ENCODE measurements around the gene PLXNA4. TPM values are rescaled to one million over a fixed set of nuclear protein-coding genes. Genes with fewer than 3 reads are reported as not detected.

PLXNA4 gene
- total RNA-seq, 1 experiment from 2014 or later = 1.0 TPM

GRCh38 chr7:132280335-132280734 is 295.9 kb downstream of the PLXNA4 start:
- Histone ChIP-seq H3K36me3 (ENCODE audit: low read depth) (no peaks in the 10 kb centered on the region), H3K4me3 (no peak overlapping the region), H4K20me1 (ENCODE audit: insufficient read depth) (no peaks in the 10 kb centered on the region), H3K9me3 (ENCODE audit: insufficient read depth, low read depth) (no peaks in the 10 kb centered on the region), H3K4me1 (replicated peaks; ENCODE audit: insufficient read depth) (no peaks in the 10 kb centered on the region), H3F3A (ENCODE audit: insufficient read depth, low read depth) (no peaks in the 10 kb centered on the region), H3K79me2 (ENCODE audit: low read depth) (no peaks in the 10 kb centered on the region), H3K9me2 (ENCODE audit: insufficient read depth) (no peaks in the 10 kb centered on the region), H3K4me2 (no peak overlapping the region), H2AFZ (no peak overlapping the region), H3K27me3 (ENCODE audit: insufficient read depth, low read depth) (peaks cover 14% of the 10 kb centered on the region; the same call in 1 of the 2 replicates), H3K27ac (no peak overlapping the region)
- intact Hi-C loops (cut with micrococcal nuclease; ENCODE audit: unreplicated experiment) = no loop called here
- ChIA-PET CTCF (no interaction called here), POLR2A (ENCODE audit: unreplicated experiment) (interaction anchor here (0.7 kb wide), 1 partner anchor 1384 kb away, joined by 3 read pairs; no protein-coding TSS in a partner anchor)
- DNase-seq = no peak
- no peak for TF ChIP-seq CTCF (conservative IDR thresholded peaks at IDR 0.05)
- TF ChIP-seq EZH2 (IDR thresholded peaks at IDR 0.05; ENCODE audit: low read depth) = no peak
- BruUV-seq (replicated peaks) = no TSS peak

GRCh38 chr7:132279718-132280117 is 296.6 kb downstream of the PLXNA4 start:
- intact Hi-C loops (cut with micrococcal nuclease; ENCODE audit: unreplicated experiment) = no loop called here
- Histone ChIP-seq H3K27me3 (ENCODE audit: insufficient read depth, low read depth) (peaks cover 14% of the 10 kb centered on the region; the same call in 1 of the 2 replicates), H3K4me2 (no peak overlapping the region), H3K27ac (no peak overlapping the region), H2AFZ (no peak overlapping the region), H3K36me3 (ENCODE audit: low read depth) (no peaks in the 10 kb centered on the region), H3K79me2 (ENCODE audit: low read depth) (no peaks in the 10 kb centered on the region), H3K4me1 (replicated peaks; ENCODE audit: insufficient read depth) (no peaks in the 10 kb centered on the region), H4K20me1 (ENCODE audit: insufficient read depth) (no peaks in the 10 kb centered on the region), H3K4me3 (no peak overlapping the region), H3F3A (ENCODE audit: insufficient read depth, low read depth) (no peaks in the 10 kb centered on the region), H3K9me2 (ENCODE audit: insufficient read depth) (no peaks in the 10 kb centered on the region), H3K9me3 (ENCODE audit: insufficient read depth, low read depth) (no peaks in the 10 kb centered on the region)
- ChIA-PET POLR2A (ENCODE audit: unreplicated experiment) (no interaction called here), CTCF (no interaction called here)
- TF ChIP-seq CTCF (conservative IDR thresholded peaks at IDR 0.05) (no peak), EZH2 (IDR thresholded peaks at IDR 0.05; ENCODE audit: low read depth) (no peak)
- DNase-seq = no peak
- no TSS peak for BruUV-seq (replicated peaks)

GRCh38 chr7:132276976-132277725 is 299.1 kb downstream of the PLXNA4 start:
- H3K4me2 ChIP-seq = no peak overlapping the region
- CTCF ChIA-PET = no interaction called here
- BruUV-seq (replicated peaks) = no TSS peak

More at GRCh38 chr7:132276976-132277725, 299.1 kb downstream of the PLXNA4 start:
- Histone ChIP-seq H3K9me3 (ENCODE audit: insufficient read depth, low read depth) (no peaks in the 10 kb centered on the region), H2AFZ (no peak overlapping the region), H3K27ac (no peak overlapping the region), H3K79me2 (ENCODE audit: low read depth) (no peaks in the 10 kb centered on the region), H3K4me3 (no peak overlapping the region), H4K20me1 (ENCODE audit: insufficient read depth) (no peaks in the 10 kb centered on the region), H3K4me1 (replicated peaks; ENCODE audit: insufficient read depth) (no peaks in the 10 kb centered on the region), H3K27me3 (ENCODE audit: insufficient read depth, low read depth) (peaks cover 14% of the 10 kb centered on the region; the same call in 1 of the 2 replicates), H3F3A (ENCODE audit: insufficient read depth, low read depth) (no peaks in the 10 kb centered on the region), H3K36me3 (ENCODE audit: low read depth) (no peaks in the 10 kb centered on the region), H3K9me2 (ENCODE audit: insufficient read depth) (no peaks in the 10 kb centered on the region)
- DNase-seq = no peak
- POLR2A ChIA-PET (ENCODE audit: unreplicated experiment) = no interaction called here
- intact Hi-C loops (cut with micrococcal nuclease; ENCODE audit: unreplicated experiment) = no loop called here
- no peak for TF ChIP-seq CTCF (conservative IDR thresholded peaks at IDR 0.05)
- no peak for TF ChIP-seq EZH2 (IDR thresholded peaks at IDR 0.05; ENCODE audit: low read depth)

Data from PC-9 (cell line).